ENCODE measurements around the gene AUTS2. TPM values are rescaled to one million over a fixed set of nuclear protein-coding genes. Genes with fewer than 3 reads are reported as not detected.

The AUTS2 gene
- total and polyA plus RNA-seq, 2 experiments from 2014 or later, result 32.0 to 91.0 TPM

GRCh38 chr7:70583965-70584883 is 985.9 kb downstream of the AUTS2 start:
- no peak for TF ChIP-seq JUNB (IDR thresholded peaks at IDR 0.05; ENCODE audit: unreplicated experiment)
- Mint-ChIP-seq H3K27ac (no peak overlapping the region), H3K36me3 (ENCODE audit: low read depth) (no peaks in the 10 kb centered on the region), H3K27me3 (ENCODE audit: insufficient read depth, low read depth, poor library complexity) (peaks cover 12% of the 10 kb centered on the region), H3K4me1 (peaks cover 69% of the 10 kb centered on the region), H3K4me3 (no peak overlapping the region), H3K9me3 (no peaks in the 10 kb centered on the region)
- H3K27me3 ChIP-seq (ENCODE audit: insufficient read depth), result no peaks in the 10 kb centered on the region
- DNase-seq (ENCODE audit: low spot score), result no peak
- H3K36me3 ChIP-seq (ENCODE audit: insufficient read depth), result no peaks in the 10 kb centered on the region
- no peaks in the 10 kb centered on the region; the same call in 1 of the 2 replicates for H4K20me1 ChIP-seq (replicated peaks; ENCODE audit: insufficient read depth)
- no peaks in the 10 kb centered on the region for H3K79me2 ChIP-seq (replicated peaks; ENCODE audit: insufficient read depth)
- H3K4me2 ChIP-seq, result 0 out of 2 replicates have a peak overlapping the region, but pooled peaks have one; percentile 52
- peaks cover 43% of the 10 kb centered on the region for H3K4me1 ChIP-seq (ENCODE audit: insufficient read depth)
- ATAC-seq, result peak; percentile 40
- no peaks in the 10 kb centered on the region for H3F3A ChIP-seq (replicated peaks; ENCODE audit: low read depth)
- 0 out of 2 replicates have a peak overlapping the region, but pooled peaks have one; percentile 28 for H2AFZ ChIP-seq
- no peaks in the 10 kb centered on the region for H3K9me2 ChIP-seq (ENCODE audit: insufficient read depth)
- H3K27ac ChIP-seq (ENCODE audit: low read depth), result no peak overlapping the region
- no peak overlapping the region for H3K4me3 ChIP-seq

- peak; percentile 72 for DNase-seq (ENCODE audit: low spot score)
Observed at GRCh38 chr7:70585071-70585470, 986.8 kb downstream of the AUTS2 start.

More at GRCh38 chr7:70585071-70585470, 986.8 kb downstream of the AUTS2 start:
- H2AFZ ChIP-seq, result peak overlapping the region; percentile 4; the same call in 1 of the 2 replicates
- H3K36me3 Mint-ChIP-seq (ENCODE audit: low read depth), result no peaks in the 10 kb centered on the region
- H3K4me2 ChIP-seq, result 0 out of 2 replicates have a peak overlapping the region, but pooled peaks have one; percentile 12
- peaks cover 43% of the 10 kb centered on the region for H3K4me1 ChIP-seq (ENCODE audit: insufficient read depth)
- ATAC-seq, result peak; percentile 69
- H3K27me3 Mint-ChIP-seq (ENCODE audit: insufficient read depth, low read depth, poor library complexity), result peaks cover 10% of the 10 kb centered on the region
- H3K79me2 ChIP-seq (replicated peaks; ENCODE audit: insufficient read depth), result no peaks in the 10 kb centered on the region
- no peaks in the 10 kb centered on the region for H3K9me3 Mint-ChIP-seq
- peaks cover 74% of the 10 kb centered on the region for H3K4me1 Mint-ChIP-seq
- no peak overlapping the region for H3K27ac Mint-ChIP-seq
- H4K20me1 ChIP-seq (replicated peaks; ENCODE audit: insufficient read depth), result no peaks in the 10 kb centered on the region; the same call in 1 of the 2 replicates
- no peaks in the 10 kb centered on the region for H3K9me2 ChIP-seq (ENCODE audit: insufficient read depth)
- no peaks in the 10 kb centered on the region for H3K27me3 ChIP-seq (ENCODE audit: insufficient read depth)
- TF ChIP-seq CTCF (conservative IDR thresholded peaks at IDR 0.05; ENCODE audit: low read depth in 2 of 2) (peak; percentile 67 to 85), ETS1 (IDR thresholded peaks at IDR 0.05) (no peak)
- H3K36me3 ChIP-seq (ENCODE audit: insufficient read depth), result no peaks in the 10 kb centered on the region
- no peak overlapping the region for H3K27ac ChIP-seq (ENCODE audit: low read depth)
- H3K4me3 ChIP-seq, result no peak overlapping the region
- no peaks in the 10 kb centered on the region for H3F3A ChIP-seq (replicated peaks; ENCODE audit: low read depth)
- no peak overlapping the region for H3K4me3 Mint-ChIP-seq

Measured in GM23338 (cell line).